Measurements from ENCODE around the gene PYHIN1. TPM values are rescaled to one million over a fixed set of nuclear protein-coding genes. Genes with fewer than 3 reads are reported as not detected.

Gene PYHIN1
- total and polyA plus RNA-seq, 2 experiments from 2014 or later = not detected

DNA sequence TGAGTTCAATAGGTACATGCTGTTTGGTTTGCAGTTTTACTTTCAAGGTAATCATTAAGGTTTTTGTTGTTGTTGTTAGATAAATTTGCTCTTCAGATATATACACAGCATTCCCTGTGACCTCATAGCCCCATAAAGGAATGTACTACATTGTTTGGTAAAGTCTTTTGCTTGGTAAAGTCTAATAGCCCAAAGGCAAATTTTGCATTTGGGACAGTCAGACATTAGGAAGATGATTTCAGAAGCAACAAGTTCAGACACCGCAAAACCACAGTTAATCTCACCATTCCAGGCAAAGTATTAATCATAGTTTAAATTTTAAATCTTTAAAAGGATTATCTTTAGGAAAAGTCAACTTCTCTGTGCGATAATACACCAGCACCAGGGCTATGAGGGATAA, 32.6 kb upstream of the PYHIN1 start:
- peaks cover 2% of the 10 kb centered on the region; the same call in 1 of the 3 replicates for H3K9me3 Mint-ChIP-seq
- no peak overlapping the region for H3K4me3 Mint-ChIP-seq
- H3K4me1 Mint-ChIP-seq = no peaks in the 10 kb centered on the region
- no peak overlapping the region for H3K27ac Mint-ChIP-seq
- H4K20me1 ChIP-seq (replicated peaks; ENCODE audit: insufficient read depth) = no peaks in the 10 kb centered on the region
- H3K27me3 Mint-ChIP-seq (ENCODE audit: insufficient read depth, low read depth, poor library complexity) = peaks cover 1% of the 10 kb centered on the region
- no peaks in the 10 kb centered on the region for H3K36me3 ChIP-seq (ENCODE audit: insufficient read depth)
- no peak for DNase-seq (ENCODE audit: low spot score)
- H2AFZ ChIP-seq = no peak overlapping the region
- H3K4me2 ChIP-seq = no peak overlapping the region
- H3K79me2 ChIP-seq (replicated peaks; ENCODE audit: insufficient read depth) = no peaks in the 10 kb centered on the region
- H3F3A ChIP-seq (replicated peaks; ENCODE audit: low read depth) = no peaks in the 10 kb centered on the region
- H3K27me3 ChIP-seq (ENCODE audit: insufficient read depth) = no peaks in the 10 kb centered on the region
- no peaks in the 10 kb centered on the region for H3K36me3 Mint-ChIP-seq (ENCODE audit: low read depth)
- no peak for TF ChIP-seq EZH2phosphoT487 (IDR thresholded peaks at IDR 0.05; ENCODE audit: unreplicated experiment)
- TF ChIP-seq, protein P1, sequence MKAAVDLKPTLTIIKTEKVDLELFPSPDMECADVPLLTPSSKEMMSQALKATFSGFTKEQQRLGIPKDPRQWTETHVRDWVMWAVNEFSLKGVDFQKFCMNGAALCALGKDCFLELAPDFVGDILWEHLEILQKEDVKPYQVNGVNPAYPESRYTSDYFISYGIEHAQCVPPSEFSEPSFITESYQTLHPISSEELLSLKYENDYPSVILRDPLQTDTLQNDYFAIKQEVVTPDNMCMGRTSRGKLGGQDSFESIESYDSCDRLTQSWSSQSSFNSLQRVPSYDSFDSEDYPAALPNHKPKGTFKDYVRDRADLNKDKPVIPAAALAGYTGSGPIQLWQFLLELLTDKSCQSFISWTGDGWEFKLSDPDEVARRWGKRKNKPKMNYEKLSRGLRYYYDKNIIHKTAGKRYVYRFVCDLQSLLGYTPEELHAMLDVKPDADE (IDR thresholded peaks at IDR 0.05) = no peak
- no peak for TF ChIP-seq JUNB (IDR thresholded peaks at IDR 0.05; ENCODE audit: unreplicated experiment)
- TF ChIP-seq NANOG (IDR thresholded peaks at IDR 0.05; ENCODE audit: borderline replicate concordance) = no peak
- TF ChIP-seq, protein P2, sequence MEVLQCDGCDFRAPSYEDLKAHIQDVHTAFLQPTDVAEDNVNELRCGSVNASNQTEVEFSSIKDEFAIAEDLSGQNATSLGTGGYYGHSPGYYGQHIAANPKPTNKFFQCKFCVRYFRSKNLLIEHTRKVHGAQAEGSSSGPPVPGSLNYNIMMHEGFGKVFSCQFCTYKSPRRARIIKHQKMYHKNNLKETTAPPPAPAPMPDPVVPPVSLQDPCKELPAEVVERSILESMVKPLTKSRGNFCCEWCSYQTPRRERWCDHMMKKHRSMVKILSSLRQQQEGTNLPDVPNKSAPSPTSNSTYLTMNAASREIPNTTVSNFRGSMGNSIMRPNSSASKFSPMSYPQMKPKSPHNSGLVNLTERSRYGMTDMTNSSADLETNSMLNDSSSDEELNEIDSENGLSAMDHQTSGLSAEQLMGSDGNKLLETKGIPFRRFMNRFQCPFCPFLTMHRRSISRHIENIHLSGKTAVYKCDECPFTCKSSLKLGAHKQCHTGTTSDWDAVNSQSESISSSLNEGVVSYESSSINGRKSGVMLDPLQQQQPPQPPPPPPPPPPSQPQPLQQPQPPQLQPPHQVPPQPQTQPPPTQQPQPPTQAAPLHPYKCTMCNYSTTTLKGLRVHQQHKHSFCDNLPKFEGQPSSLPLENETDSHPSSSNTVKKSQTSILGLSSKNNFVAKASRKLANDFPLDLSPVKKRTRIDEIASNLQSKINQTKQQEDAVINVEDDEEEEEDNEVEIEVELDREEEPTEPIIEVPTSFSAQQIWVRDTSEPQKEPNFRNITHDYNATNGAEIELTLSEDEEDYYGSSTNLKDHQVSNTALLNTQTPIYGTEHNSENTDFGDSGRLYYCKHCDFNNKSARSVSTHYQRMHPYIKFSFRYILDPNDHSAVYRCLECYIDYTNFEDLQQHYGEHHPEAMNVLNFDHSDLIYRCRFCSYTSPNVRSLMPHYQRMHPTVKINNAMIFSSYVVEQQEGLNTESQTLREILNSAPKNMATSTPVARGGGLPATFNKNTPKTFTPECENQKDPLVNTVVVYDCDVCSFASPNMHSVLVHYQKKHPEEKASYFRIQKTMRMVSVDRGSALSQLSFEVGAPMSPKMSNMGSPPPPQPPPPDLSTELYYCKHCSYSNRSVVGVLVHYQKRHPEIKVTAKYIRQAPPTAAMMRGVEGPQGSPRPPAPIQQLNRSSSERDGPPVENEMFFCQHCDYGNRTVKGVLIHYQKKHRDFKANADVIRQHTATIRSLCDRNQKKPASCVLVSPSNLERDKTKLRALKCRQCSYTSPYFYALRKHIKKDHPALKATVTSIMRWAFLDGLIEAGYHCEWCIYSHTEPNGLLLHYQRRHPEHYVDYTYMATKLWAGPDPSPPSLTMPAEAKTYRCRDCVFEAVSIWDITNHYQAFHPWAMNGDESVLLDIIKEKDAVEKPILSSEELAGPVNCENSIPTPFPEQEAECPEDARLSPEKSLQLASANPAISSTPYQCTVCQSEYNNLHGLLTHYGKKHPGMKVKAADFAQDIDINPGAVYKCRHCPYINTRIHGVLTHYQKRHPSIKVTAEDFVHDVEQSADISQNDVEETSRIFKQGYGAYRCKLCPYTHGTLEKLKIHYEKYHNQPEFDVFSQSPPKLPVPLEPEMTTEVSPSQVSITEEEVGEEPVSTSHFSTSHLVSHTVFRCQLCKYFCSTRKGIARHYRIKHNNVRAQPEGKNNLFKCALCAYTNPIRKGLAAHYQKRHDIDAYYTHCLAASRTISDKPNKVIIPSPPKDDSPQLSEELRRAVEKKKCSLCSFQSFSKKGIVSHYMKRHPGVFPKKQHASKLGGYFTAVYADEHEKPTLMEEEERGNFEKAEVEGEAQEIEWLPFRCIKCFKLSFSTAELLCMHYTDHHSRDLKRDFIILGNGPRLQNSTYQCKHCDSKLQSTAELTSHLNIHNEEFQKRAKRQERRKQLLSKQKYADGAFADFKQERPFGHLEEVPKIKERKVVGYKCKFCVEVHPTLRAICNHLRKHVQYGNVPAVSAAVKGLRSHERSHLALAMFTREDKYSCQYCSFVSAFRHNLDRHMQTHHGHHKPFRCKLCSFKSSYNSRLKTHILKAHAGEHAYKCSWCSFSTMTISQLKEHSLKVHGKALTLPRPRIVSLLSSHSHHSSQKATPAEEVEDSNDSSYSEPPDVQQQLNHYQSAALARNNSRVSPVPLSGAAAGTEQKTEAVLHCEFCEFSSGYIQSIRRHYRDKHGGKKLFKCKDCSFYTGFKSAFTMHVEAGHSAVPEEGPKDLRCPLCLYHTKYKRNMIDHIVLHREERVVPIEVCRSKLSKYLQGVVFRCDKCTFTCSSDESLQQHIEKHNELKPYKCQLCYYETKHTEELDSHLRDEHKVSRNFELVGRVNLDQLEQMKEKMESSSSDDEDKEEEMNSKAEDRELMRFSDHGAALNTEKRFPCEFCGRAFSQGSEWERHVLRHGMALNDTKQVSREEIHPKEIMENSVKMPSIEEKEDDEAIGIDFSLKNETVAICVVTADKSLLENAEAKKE (CRISPR knock-in tag; IDR thresholded peaks at IDR 0.05) = no peak
- TF ChIP-seq, protein P3, sequence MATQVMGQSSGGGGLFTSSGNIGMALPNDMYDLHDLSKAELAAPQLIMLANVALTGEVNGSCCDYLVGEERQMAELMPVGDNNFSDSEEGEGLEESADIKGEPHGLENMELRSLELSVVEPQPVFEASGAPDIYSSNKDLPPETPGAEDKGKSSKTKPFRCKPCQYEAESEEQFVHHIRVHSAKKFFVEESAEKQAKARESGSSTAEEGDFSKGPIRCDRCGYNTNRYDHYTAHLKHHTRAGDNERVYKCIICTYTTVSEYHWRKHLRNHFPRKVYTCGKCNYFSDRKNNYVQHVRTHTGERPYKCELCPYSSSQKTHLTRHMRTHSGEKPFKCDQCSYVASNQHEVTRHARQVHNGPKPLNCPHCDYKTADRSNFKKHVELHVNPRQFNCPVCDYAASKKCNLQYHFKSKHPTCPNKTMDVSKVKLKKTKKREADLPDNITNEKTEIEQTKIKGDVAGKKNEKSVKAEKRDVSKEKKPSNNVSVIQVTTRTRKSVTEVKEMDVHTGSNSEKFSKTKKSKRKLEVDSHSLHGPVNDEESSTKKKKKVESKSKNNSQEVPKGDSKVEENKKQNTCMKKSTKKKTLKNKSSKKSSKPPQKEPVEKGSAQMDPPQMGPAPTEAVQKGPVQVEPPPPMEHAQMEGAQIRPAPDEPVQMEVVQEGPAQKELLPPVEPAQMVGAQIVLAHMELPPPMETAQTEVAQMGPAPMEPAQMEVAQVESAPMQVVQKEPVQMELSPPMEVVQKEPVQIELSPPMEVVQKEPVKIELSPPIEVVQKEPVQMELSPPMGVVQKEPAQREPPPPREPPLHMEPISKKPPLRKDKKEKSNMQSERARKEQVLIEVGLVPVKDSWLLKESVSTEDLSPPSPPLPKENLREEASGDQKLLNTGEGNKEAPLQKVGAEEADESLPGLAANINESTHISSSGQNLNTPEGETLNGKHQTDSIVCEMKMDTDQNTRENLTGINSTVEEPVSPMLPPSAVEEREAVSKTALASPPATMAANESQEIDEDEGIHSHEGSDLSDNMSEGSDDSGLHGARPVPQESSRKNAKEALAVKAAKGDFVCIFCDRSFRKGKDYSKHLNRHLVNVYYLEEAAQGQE (IDR thresholded peaks at IDR 0.05; ENCODE audit: unreplicated experiment) = no peak
- no peak for TF ChIP-seq POLR2AphosphoS5 (IDR thresholded peaks at IDR 0.05; ENCODE audit: low read depth)
- no peak for TF ChIP-seq STAT1 (IDR thresholded peaks at IDR 0.05; ENCODE audit: unreplicated experiment)
- TF ChIP-seq, protein P4, sequence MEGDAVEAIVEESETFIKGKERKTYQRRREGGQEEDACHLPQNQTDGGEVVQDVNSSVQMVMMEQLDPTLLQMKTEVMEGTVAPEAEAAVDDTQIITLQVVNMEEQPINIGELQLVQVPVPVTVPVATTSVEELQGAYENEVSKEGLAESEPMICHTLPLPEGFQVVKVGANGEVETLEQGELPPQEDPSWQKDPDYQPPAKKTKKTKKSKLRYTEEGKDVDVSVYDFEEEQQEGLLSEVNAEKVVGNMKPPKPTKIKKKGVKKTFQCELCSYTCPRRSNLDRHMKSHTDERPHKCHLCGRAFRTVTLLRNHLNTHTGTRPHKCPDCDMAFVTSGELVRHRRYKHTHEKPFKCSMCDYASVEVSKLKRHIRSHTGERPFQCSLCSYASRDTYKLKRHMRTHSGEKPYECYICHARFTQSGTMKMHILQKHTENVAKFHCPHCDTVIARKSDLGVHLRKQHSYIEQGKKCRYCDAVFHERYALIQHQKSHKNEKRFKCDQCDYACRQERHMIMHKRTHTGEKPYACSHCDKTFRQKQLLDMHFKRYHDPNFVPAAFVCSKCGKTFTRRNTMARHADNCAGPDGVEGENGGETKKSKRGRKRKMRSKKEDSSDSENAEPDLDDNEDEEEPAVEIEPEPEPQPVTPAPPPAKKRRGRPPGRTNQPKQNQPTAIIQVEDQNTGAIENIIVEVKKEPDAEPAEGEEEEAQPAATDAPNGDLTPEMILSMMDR (conservative IDR thresholded peaks at IDR 0.05; ENCODE audit: low read depth in 2 of 2) = no peak
- TF ChIP-seq CREB1 (CRISPR knock-in tag; IDR thresholded peaks at IDR 0.05; ENCODE audit: low read depth) = no peak
- TF ChIP-seq EZH2 (IDR thresholded peaks at IDR 0.05; ENCODE audit: low read depth, unreplicated experiment) = no peak
- TF ChIP-seq ZNF331 (CRISPR knock-in tag; IDR thresholded peaks at IDR 0.05; ENCODE audit: low read depth) = no peak
- no peak for TF ChIP-seq ZNF114 (CRISPR knock-in tag; IDR thresholded peaks at IDR 0.05)
- no peaks in the 10 kb centered on the region for H3K4me1 ChIP-seq (ENCODE audit: insufficient read depth)
- H3K4me3 ChIP-seq = no peak overlapping the region
- H3K9me2 ChIP-seq (ENCODE audit: insufficient read depth) = no peaks in the 10 kb centered on the region
- ATAC-seq = no peak
- H3K27ac ChIP-seq (ENCODE audit: low read depth) = no peak overlapping the region
